ENCODE data around the gene RPSA. TPM values are rescaled to one million over a fixed set of nuclear protein-coding genes. Genes with fewer than 3 reads are reported as not detected.
"Not testable (repeated sequence)": the region's sequence is repeated elsewhere in the genome, so short reads cannot be mapped to it uniquely, and the experiment has no call there.

Gene RPSA
- total RNA-seq, 1 donor from 2014 or later: 1,413 TPM

DNA sequence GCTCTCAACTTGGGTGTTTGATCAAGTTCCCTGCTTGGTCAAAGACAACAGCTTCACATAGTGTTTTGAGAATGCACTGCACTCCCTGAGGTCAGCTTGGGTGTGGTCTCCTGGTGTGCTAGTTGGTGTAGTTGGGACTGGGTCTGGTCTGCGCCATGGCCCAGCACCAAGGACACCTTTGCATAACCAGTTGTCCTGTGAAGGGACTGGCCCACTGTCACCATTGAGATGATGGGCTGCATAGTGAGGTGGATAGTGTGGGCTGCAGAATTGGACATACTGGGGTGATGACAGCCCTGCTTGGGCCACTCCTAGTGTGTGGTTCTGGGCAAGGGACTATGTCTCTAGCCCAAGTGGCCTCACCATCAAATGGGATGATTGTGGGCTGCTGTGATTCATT lies 9.5 kb downstream of the RPSA start:
- intact Hi-C loops (cut with micrococcal nuclease): loop anchor here (1.0 kb wide), 1 partner anchor 9 kb away; no protein-coding TSS in a partner anchor

DNA sequence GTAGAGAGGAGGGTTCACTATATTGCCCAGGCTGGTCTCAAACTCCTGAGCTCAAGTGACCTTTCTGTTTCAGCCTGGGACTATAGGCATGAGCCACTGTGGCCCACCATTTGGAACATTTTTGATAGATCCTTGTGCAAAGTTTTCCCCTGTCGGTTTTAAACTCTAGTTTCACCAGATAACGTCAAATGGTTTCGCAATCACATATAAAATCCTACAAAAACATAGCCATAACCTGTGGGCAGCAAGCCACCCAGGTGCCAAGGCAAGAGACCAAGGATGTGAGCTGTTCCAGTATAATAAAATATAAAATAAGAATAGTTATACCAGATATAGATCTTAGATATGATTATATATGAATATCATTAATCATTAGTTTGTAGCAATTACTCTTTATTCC lies 10.5 kb downstream of the RPSA start:
- intact Hi-C loops (cut with micrococcal nuclease): loop anchor here (1.0 kb wide), 2 partner anchors 10 to 81 kb away; no protein-coding TSS in a partner anchor

DNA sequence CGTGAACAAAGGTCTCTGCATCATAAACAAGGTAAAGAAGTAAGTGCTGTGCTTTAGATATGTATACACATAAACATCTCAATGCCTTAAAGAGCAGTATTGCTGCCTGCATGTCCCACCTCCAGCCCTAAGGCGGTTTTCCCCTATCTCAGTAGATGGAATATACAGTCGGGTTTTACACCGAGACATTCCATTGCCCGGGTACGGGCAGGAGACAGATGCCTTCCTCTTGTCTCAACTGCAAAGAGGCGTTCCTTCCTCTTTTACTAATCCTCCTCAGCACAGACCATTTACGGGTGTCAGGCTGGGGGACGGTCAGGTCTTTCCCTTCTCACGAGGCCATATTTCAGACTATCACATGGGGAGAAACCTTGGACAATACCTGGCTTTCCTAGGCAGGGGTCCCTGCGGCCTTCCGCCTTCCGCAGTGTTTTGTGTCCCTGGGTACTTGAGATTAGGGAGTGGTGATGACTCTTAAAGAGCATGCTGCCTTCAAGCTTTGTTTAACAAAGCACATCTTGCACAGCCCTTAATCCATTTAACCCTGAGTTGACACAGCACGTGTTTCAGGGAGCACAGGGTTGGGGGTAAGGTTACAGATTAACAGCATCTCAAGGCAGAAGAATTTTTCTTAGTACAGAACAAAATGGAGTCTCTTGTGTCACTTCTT lies 12.2 kb downstream of the RPSA start:
- intact Hi-C loops (cut with micrococcal nuclease): not testable (repeated sequence)

DNA sequence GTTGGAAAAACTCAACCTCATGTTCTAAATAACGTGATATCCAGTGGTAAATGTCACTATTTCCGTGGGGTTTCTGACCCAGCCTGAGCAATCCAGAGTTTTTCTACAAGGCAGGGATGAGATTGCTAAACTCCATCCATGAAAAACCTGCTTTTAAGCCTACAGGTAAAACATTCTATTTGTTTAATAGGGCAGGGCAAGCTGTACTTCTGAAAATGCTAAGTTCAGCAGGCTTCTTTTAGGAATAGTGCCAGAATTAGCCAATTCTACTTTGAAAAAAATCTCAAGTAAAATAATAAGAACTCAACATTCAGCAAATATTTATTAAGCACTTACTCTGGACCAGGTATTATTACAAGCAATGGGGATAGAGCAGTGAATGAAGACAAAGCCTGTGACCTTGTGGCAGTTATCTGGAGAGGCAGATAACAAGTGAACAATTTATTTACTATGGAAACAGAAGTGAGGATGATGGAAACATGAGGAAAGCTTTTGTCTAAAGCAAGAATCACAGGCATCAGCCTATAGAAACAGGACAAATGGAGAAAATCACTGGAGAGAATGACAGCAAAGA lies 13.3 kb downstream of the RPSA start:
- intact Hi-C loops (cut with micrococcal nuclease): no loop called here

DNA sequence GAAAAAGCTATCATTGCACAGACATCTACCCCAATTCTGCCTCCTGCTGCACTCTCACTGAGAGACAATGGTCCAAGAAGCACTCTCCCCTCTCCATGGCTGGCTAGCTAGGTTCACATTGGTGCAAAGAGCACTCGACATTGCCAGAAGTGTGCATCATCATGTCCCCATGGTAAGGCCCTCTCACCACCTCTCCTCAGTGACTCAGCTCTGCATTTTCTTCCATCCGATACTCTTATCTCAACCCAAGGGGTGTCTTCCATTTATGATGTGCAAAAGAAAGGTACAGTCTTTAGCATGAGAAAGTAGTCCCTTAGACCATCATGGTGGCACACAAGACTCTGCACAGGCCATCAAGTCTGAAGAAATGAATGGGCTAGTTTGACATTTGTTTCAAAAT lies 14.0 kb downstream of the RPSA start:
- intact Hi-C loops (cut with micrococcal nuclease): no loop called here

DNA sequence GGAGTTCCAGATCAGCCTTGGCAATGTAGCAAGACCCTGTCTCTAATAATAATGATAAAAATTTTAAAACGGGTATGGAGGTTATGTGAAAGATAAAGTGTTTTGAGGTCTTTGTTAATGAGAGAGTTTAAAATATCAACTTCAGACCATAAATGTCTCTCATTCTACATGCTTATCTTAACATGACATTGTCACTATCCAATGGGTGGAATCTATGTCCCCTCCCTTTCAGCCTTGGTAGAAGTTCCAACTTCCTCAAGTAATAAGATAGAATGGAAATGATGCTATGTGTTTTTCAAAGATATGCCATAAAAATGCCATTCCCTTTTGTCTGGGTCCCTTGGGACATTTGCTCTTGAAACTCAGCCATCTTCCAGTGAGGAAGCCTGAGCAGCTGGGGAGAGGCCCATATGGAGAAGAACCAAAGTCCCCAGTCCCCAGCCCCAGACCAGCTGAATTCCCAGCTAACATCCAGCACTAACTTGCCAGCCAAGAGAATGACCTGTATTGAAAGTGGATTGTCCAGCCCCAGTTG lies 17.0 kb downstream of the RPSA start:
- intact Hi-C loops (cut with micrococcal nuclease): no loop called here

DNA sequence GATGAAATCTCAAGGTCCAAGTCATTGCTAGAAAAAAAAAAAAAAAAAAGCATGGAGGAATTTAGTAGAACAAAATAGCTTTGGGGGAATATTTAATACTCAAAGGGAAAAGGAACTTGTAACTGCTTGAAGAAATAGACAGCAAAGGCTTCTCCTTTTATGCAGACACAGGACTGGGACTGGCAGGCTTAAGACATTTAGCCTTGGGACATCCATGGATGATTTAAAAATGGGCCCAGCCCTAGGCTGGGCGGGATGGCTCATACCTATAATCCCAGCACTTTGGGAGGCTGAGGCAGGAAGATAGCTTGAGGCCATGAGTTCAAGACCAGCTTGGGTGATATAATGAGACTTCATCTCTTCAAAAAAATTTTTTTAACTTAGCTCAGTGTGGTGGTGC lies 19.8 kb downstream of the RPSA start:
- intact Hi-C loops (cut with micrococcal nuclease): no loop called here

DNA sequence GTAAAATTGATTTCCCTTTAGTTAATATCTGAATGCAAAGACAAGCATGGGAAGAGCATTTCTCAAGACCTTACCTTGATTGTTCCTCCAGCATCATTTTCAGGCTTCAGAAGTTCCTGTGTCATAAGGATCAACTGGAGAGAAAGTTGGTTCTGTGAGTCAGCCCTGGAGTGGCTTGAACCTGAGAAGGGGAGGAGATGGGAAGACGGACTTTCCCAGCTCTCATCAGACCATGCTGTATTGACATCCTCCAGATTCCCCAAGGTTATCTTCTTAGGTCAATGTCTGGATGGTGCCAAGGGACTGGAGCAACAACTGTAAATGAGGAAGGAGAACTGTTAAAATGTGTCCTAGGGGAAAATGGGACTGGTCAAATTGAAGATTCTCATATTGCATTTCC lies 21.0 kb downstream of the RPSA start:
- intact Hi-C loops (cut with micrococcal nuclease): no loop called here

DNA sequence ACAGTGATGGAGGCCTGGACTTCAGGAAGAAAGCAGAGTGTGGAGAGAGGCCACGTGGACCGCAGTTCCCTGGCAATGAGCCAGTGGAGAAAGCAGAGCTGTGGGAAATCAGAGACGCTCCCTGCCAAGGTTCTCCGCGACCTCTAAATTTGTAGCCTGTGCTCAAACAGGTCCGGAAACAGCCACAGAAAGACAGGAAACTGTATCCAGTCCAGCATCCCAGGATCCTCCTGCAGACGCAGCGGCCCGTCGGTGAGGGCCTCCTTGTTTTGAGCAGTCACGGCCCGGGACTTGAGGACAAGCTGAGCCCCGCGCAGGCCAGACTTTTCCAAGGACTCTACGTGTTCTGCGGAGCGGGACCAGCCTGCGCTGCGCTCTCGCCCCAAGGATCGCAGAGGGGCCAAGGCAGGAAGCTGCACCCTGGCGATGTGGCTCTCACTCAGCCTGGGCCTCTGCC lies 22.3 kb downstream of the RPSA start:
- intact Hi-C loops (cut with micrococcal nuclease): no loop called here

DNA sequence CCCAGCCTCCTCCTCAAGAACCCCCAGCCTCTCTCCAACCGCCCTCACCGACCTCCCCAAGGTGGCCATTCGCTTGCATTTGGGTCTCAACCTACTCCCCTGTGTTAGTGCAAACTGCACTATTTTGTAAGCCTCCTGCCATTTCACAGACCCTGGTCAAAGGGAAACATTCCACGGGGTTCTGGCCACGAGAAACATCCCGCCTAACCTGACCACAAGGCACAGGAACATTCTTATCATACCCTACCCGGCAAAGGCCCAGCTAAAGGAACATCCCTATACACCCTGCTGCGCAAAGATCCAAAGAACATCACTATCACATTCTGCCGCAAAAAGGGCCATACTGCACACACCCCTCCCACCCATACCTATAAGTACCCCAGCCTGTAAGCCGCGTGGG lies 22.9 kb downstream of the RPSA start:
- intact Hi-C loops (cut with micrococcal nuclease): no loop called here

DNA sequence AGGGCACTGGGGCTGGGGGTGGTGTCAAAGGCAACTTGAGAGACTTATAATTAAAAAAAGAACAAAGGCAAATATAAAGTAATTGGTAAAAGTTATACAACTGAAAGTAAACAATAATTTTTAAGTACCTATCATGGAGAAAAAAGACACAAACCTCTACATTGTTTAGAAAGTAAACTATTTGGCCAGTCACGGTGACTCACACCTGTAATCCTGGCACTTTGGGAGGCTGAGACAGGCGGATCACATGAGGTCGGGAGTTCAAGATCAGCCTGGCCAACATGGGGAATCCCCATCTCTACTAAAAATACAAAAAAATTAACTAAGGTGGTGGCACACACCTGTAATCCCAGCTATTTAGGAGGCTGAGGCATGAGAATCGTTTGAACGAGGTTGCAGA lies 25.8 kb downstream of the RPSA start:
- intact Hi-C loops (cut with micrococcal nuclease): no loop called here

DNA sequence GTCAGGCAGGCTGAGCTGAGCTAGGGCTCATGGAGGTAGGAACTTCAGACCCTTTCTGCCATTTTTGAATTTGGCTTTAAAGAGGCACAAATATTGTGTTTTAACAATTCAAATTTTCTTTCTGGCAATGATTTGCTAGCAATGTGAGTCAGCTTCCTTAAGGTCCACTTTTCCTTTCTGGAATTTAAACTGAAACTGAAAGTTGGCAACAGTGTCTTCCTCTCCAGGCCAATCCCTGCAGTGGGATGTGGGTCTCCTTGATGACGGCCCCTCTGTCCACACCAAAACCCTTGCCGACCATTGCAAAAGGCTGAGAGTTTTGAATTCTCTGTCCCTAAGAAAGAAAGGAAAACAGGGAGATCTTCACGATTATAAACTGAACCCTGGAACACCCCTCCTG lies 27.1 kb downstream of the RPSA start:
- intact Hi-C loops (cut with micrococcal nuclease): no loop called here

DNA sequence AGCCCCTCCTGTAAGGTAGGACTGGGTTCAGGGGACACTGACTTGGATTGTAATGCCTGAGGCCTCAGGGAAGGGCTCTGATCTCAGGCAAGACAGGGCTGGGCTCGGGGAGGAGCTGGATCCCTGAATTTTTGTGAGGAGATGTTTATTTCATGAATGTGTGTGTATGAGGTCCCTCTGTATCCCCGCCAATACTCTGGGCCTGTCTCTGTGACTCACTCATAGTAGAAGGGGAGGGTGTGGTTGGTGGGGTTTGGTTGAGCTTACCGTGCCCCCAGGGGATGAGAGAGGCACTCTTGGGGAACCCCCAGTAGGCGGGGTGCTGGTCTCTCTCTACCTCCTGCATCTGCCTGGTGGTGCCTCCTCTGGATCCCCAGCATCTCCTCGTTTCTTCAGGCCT lies 28.1 kb downstream of the RPSA start:
- intact Hi-C loops (cut with micrococcal nuclease): no loop called here

DNA sequence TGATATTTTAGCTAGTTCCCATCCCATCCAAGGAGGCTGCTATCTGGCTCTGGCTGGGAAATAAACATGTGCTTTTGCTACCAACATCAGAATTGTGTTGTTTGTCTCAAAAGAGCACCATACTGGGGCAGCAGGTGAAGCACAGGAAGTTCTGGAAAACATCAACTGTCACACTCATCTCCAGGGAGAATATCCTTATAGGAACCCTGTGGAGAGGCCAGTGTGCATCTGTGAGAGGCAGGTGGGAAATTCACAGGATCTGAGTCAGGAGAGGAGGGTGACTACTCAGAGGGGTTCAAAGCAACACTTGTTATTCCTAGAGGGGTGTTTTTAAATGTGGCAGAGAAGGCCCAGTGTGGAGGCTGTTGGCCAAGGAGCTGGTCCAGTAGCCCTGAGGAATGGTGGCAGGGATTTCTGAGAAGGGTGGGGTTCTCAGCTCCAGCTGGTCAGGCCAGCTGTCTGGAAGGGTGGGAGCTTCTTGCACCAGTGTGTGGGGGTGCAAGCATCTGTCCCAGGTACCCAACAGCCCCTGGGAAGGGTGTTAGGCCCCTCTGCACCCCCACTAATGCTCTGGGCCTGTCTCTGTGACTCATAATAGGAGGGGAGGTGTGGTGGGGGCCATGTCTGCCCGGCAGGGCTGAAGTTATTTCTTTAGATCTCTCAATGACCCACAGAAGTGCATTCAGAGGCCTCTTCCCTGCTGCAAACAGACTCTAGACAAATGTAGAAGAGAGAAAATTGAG lies 28.7 kb downstream of the RPSA start:
- intact Hi-C loops (cut with micrococcal nuclease): no loop called here

DNA sequence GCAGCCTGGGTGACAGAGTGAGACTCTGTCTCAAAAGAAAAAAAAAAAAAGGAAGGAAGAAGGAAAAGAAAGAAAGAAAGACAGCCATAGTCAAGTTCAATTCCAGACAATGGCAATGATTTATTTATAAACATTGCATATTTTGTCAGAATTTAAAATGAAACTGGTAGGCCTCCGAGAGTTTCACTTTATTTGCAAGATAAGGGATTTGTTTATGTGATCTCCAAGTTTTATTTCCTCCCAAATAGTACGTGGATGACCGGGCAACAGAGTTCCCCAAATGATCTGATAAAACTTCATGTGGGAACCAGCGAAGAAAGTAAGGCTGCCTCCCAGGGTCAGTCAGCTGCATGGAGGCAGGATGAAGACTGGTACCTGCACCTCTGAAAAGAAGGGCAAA lies 32.4 kb downstream of the RPSA start:
- intact Hi-C loops (cut with micrococcal nuclease): no loop called here

DNA sequence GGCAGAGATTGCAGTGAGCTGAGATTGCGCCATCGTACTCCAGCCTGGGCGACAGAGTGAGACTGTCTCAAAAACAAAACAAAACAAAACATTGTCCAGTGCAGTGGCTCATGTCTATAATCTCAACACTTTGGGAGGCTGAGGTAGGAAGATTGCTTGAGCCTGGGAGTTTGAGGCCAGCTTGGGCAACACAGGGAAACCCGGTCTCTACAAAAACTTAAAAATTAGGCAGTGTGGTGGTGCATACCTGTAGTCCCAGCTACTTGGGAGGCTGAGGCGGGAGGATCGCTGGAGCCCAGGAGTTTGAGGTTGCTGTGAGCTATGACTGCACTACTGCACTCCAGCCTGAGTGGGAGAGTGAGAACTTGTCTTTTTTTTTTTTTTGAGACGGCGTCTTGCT lies 33.8 kb downstream of the RPSA start:
- intact Hi-C loops (cut with micrococcal nuclease): no loop called here

DNA sequence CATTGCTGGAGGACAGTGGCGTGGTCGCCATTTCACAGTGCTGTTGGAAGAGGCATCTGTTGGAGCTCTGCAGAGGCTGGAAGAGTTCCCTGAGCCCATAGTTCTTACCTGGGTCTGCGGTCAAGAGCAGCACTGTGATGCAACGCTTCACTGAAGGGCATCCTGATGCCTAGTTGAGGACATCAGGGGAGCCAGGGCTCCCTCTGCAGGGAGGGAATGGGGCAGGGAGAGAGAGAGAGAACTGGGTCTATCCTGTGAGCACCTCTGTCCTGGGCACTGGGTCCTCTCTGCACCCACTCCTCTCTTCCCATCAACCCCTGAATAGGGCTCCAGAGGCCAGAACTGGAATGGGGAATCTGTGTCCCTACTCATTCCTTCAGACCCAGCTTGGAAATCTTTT lies 37.0 kb downstream of the RPSA start:
- intact Hi-C loops (cut with micrococcal nuclease): no loop called here

DNA sequence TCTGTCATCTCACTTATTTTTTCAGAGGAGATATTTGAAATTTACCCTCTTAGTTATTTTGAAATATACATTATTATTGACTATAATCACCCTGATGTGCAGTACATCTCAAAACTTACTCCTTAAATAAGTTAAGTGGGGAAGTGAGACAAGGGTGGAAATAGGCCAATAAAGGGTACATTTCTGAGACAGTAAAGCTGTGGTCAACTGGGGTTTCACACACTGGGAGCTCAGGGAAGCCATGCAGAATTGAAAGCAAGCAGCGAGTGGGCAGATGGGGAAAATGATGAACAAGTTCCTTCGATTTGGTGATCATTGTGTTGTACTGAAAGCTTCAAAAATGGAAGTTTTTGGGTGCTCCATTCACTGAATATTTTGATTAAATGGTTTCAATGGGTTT lies 39.4 kb downstream of the RPSA start:
- intact Hi-C loops (cut with micrococcal nuclease): no loop called here

DNA sequence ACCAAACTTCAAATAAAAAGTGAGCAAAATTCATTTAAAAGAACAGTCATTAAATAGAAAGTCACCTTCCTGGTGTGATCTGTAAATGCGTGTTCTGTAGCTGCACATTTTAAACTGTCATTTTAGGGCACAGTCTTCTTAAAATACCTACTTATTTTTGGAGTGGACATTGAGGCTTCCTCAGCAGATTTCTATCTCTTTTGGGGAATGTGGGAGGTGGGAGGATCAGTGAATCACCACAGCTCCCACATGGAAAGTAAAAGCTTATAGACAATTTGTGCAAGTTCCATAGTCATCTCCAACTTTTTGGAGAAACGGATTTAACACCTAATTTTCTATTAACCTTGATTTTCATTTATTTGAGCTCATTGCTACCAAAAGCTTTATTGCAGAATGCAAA lies 39.9 kb downstream of the RPSA start:
- intact Hi-C loops (cut with micrococcal nuclease): no loop called here

DNA sequence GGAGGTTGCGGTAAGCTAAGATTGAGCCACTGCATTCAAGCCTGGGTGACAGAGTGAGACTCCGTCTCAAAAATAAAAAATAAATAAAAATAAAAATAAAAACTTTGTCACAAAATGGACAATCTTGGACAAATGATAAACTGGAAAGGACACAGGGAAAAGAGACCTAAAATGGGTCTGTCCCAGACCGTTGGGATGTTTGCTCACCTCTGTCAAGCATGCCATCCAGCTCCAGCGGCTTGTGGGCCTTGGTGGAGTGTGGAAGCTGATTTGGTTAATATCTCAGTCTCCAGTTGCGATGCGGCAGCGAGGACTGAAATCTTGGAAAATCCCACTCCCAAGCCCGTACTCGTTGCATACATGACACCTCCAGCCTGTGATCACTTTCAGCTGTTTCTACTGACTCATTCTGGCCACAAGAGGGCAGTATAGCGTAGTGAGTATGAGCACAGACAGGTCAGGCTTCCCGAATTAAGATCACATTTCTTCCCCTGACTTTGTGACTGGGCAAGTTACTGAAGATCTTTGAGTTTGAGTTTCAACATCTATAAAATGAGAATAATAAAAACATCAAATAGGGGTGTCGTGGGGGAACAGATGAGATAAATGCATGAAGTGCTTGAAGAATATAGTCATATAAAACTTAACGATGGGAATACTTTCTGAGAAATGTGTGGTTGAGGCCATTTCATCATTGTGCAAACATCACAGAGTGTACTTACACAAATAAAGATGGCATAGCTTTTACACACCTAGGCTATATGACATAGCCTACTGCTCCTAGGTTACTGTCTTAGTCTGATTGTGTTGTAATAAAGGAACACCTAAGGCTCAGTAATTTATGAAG lies 41.3 kb downstream of the RPSA start:
- intact Hi-C loops (cut with micrococcal nuclease): loop anchor here (1.0 to 2.0 kb wide), 3 partner anchors 50 to 731 kb away; no protein-coding TSS in a partner anchor

DNA sequence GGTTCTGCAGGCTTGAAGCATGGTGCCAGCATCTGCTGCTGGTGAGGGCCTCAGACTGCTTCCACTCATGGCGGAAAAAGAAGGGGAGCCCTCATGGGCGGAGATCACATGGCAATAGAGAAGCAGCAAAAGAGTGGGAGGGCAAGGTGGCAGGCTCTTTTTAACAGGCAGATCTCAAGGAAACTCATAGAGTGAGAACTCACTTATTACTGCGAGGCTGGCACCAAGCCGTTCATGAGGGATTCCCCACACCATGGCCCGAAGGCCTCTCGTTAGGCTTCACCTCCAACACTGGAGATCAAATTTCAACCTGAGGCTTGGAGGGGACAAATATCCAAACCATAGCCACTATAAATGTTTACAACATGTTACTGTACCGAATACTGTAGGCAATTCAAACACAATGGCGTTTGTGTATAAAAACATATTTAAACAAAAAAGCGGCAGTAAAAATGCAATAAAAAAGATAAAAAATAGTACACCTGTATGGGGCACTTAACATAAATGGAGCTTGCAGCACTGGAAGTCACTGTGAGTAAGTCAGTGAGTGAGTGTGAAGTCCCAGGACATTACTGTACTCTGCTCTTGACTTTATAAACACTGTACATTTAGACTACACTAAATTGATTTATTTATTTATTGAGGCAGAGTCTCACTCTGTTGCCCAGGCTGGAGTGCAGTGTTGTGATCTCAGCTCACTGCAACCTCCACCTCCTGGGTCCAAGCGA lies 42.1 kb downstream of the RPSA start:
- intact Hi-C loops (cut with micrococcal nuclease): loop anchor here (1.0 to 2.0 kb wide), 3 partner anchors 50 to 731 kb away; no protein-coding TSS in a partner anchor
